ENCODE measurements around the gene DMBT1.

DMBT1 gene

DNA sequence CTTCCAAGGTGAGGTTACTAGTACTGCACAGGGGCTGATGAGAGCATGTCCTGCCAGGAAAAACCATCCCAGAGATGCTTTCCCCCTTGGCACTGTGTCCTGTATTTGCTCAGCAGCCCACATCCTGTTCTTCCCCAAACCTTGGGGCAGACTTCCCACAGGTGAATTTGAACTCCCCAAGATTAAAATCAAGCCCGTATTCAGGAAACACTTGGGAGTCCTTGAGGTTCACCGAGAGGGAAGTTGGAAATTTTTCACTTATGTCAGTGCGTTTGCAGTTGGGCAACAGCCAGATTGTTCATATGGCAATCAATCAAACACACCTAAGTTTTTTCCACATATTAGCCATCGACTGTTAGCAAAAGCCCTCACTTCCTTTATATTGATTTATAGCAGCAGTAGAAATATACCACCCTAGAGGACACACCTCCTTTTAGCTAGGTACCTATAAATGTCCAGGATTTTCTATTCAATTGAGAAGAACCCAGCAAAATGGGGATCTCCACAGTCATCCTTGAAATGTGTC, at the start of gene DMBT1:
Gene DMBT1 (plus strand): TSS at position 476 of the 526 bp plus-strand sequence. CDS start 17 bp downstream, at position 493.
- no peak for DNase-seq (ENCODE audit: low read depth, low spot score)

GRCh38 chr10:122513053-122513452, 47.5 kb upstream of the DMBT1 start:
- no peak for DNase-seq (ENCODE audit: low read depth, low spot score)

DNA sequence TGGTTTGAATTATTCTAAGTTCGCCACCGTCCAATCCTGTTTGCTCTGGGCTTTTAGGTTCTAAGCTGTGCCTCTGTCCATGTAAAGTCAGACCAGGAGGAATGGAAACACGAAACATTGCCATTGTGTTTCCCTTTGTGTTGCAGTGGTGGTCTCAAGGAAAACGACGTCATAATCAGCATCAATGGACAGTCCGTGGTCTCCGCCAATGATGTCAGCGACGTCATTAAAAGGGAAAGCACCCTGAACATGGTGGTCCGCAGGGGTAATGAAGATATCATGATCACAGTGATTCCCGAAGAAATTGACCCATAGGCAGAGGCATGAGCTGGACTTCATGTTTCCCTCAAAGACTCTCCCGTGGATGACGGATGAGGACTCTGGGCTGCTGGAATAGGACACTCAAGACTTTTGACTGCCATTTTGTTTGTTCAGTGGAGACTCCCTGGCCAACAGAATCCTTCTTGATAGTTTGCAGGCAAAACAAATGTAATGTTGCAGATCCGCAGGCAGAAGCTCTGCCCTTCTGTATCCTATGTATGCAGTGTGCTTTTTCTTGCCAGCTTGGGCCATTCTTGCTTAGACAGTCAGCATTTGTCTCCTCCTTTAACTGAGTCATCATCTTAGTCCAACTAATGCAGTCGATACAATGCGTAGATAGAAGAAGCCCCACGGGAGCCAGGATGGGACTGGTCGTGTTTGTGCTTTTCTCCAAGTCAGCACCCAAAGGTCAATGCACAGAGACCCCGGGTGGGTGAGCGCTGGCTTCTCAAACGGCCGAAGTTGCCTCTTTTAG, 46.3 kb upstream of the DMBT1 start:
- no peak for DNase-seq (ENCODE audit: low read depth, low spot score)

DNA sequence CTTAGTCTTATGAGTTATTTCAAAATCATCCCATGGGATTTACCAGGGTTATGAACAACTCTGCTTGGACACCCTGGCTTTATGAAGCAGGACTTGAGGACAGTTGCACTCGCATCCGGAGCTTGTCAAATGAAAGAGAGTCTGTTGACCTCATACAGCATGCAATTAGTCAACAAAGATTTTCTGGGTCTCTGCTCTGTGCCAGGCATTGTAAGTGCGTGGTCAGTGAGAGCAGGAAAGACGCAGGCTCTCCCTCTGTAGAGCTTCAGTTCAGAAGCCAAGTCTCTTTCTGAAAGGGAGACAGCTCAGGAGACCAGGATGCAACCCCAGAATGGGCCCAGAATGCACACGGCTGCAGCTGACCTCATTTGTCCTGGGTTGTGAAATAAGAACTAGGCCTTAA, 45.5 kb upstream of the DMBT1 start:
- DNase-seq (ENCODE audit: low read depth, low spot score): no peak

DNA sequence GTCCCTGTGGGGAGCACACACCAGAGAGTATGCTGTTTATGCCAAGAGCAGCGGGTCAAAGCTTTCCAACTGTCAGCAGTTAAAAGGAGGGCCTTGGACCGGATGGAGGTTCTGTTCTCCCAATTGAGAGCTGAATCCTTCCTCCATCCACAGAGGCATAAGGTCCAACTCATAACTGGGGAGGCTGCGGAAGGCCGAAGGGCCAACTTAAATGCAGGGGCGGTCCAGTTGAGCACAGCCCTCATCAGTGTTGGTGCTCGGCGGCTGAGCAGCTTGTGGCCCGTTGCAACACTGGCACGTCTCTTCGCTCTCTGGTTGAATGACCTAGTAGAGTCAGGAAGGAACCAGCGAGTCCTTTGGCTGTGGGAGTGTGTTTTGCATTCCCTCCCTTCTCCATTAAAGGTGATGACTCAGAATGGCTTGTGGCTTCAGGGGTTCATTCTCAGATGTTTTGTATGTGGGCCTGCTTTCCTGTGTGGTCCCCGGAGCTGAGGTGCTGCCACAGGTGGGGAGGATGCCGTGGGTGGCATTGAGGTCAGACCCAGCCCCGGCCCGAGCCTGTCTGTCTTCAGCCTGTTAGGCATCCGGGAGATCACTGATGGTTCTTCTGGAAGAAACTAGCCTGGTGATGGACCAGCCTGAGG, 44.8 kb upstream of the DMBT1 start:
- peak; percentile 2 for DNase-seq (ENCODE audit: low read depth, low spot score)

- DNase-seq (ENCODE audit: low read depth, low spot score): no peak
These were observed 43.8 kb upstream of the DMBT1 start for GRCh38 chr10:122516734-122517133.

DNA sequence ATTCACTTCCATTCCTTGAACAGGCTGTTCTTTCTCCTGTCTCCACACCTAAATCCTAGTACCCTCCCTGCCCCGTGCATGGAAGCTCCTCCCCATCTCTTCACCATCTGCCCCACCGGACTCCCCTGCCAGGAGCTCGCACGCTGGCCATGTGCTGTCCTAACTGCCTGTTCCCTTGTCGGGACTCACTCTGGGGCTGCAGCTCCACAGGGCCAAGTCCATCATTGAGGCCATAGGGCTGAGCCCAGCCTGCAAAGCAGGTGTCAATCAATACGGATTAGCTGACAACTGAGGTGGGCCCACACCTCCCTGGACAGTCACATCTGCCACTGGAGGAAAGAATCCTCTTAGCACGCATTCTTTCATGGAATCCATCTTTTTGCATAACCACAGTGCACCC, 41.4 kb upstream of the DMBT1 start:
- DNase-seq (ENCODE audit: low read depth, low spot score): no peak

DNA sequence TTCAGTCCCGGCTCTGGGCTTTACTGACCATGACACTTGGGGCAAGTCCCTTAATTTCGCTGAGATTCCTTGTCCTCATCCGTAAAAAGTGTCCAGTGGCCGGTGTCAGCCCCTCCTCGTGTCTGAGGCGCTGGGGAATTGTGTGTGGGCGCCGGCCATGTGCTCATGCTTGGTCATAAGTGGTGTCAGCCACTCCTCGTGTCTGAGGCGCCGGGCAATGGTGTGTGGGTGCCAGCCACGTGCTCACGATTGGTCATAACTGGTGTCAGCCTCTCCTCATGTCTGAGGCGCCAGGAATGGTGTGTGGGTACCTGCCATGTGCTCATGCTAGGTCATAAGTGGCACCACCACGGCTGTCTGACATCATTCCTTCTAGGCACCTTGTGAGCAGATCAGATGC, 40.7 kb upstream of the DMBT1 start:
- no peak for DNase-seq (ENCODE audit: low read depth, low spot score)

DNA sequence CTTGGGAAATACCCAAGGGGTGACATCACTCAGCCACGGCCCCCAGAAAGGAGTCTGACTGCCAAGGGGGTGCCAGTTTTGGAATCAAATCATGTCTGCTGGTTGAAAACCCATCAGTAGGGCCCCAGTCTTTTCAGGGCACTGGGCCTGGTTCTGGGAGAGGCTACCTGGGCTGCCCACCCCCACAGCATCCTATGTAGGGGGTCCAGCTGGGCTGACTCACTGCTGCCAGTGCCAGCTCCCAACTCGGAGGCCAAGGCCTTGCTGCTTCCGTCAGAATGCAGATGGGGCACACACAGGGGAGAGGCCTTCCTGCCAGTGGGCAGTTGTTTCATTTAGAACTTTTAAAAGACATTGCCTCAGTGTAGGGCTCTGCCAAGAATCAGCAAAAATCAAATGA, 39.5 kb upstream of the DMBT1 start:
- DNase-seq (ENCODE audit: low read depth, low spot score): no peak

GRCh38 chr10:122524811-122525210, 35.7 kb upstream of the DMBT1 start:
- DNase-seq (ENCODE audit: low read depth, low spot score): no peak

- no peak for DNase-seq (ENCODE audit: low read depth, low spot score)
These were observed 34.8 kb upstream of the DMBT1 start for GRCh38 chr10:122525788-122526187.

GRCh38 chr10:122526892-122527291, 33.7 kb upstream of the DMBT1 start:
- no peak for DNase-seq (ENCODE audit: low read depth, low spot score)

- no peak for DNase-seq (ENCODE audit: low read depth, low spot score)
These were observed 30.4 kb upstream of the DMBT1 start for GRCh38 chr10:122530177-122530576.

GRCh38 chr10:122531261-122531660, 29.3 kb upstream of the DMBT1 start:
- DNase-seq (ENCODE audit: low read depth, low spot score): no peak

DNA sequence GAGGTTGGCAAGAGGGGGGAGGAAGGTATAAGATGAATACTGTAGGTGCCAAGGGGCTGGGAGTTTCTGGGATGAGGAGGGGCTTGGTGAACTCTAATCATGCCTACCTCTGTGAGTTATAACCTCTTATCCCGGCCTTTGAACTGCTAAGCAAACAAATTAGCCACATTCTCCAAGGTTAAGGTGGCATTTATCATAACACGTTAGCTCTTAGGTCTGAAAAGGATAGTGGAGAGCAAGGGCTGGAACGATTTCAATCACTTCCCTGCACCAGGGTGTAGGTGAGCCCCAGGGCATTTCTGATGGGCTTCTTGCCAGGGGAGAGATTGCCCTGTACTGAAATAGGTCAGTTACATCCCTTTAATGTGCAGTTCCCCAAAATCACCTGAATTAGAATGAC, 28.6 kb upstream of the DMBT1 start:
- no peak for DNase-seq (ENCODE audit: low read depth, low spot score)

- no peak for DNase-seq (ENCODE audit: low read depth, low spot score)
These were observed 27.8 kb upstream of the DMBT1 start for GRCh38 chr10:122532601-122533296.

- no peak for DNase-seq (ENCODE audit: low read depth, low spot score)
These were observed 23.0 kb upstream of the DMBT1 start for GRCh38 chr10:122537545-122537944.

- DNase-seq (ENCODE audit: low read depth, low spot score): no peak
These were observed 19.0 kb upstream of the DMBT1 start for GRCh38 chr10:122541541-122542002.

- DNase-seq (ENCODE audit: low read depth, low spot score): no peak
These were observed 16.7 kb upstream of the DMBT1 start for GRCh38 chr10:122543676-122544445.

DNA sequence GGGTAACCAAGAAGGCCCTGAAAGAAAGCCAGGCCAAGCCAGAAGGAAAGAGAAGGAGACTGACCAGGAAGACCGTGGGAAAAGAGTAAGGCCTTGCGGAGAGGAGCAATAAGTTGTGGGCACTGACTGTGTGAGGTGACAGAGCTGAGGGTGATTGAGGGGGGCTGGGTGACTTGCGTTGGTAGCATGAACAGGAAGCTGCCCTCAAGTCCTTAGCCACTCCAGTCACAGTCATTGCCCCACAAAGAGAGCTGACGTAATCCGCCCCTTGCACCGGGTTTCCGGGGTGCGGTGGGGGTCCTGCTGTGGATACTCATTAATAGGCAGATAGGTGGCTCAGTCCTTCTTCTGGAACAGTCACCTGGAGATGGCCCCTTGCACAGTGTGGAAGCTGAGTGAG, 16.1 kb upstream of the DMBT1 start:
- DNase-seq (ENCODE audit: low read depth, low spot score): no peak

GRCh38 chr10:122546242-122546641, 14.3 kb upstream of the DMBT1 start:
- DNase-seq (ENCODE audit: low read depth, low spot score): no peak
